Measurements from ENCODE around the gene GHDC. TPM values are rescaled to one million over a fixed set of nuclear protein-coding genes. Genes with fewer than 3 reads are reported as not detected.

The GHDC gene
- total and polyA plus RNA-seq, 2 donors (not counting 3 experiments of a cell fraction or from before 2014, with no cell fraction given), result 9.8 to 11.2 TPM

GRCh38 chr17:42200706-42201457, 6.6 kb upstream of the GHDC start:
- intact Hi-C loops (cut with micrococcal nuclease) (no loop called here), dilution Hi-C loops (cut with MboI; ENCODE audit: extremely low pct_ligation_motif_present, low sequenced_read_pairs) (no loop called here)
- no peaks in the 10 kb centered on the region for H3K9me1 ChIP-seq (replicated peaks; ENCODE audit: control insufficient read depth, extremely low read depth, insufficient read depth, low read length)
- POLR2A ChIA-PET, result no interaction called here
- no peak overlapping the region for H2AFZ ChIP-seq (ENCODE audit: low read depth, low read length)
- TF ChIP-seq MAX (IDR thresholded peaks at IDR 0.05; ENCODE audit: insufficient read depth, insufficient read length) (no peak), GATA2 (IDR thresholded peaks at IDR 0.05; ENCODE audit: insufficient read depth, insufficient read length, low read depth, low read length) (no peak), JUN (IDR thresholded peaks at IDR 0.05; ENCODE audit: borderline replicate concordance, insufficient read depth, insufficient read length, low read depth) (no peak), CTCF (IDR thresholded peaks at IDR 0.05; ENCODE audit: extremely low read depth in 1 of 2, insufficient read depth in 1 of 2, low read depth in 1 of 2, low read length in 2 of 2) (no peak), MYC (IDR thresholded peaks at IDR 0.05; ENCODE audit: low read depth, low read length) (no peak), FOS (IDR thresholded peaks at IDR 0.05; ENCODE audit: borderline replicate concordance, insufficient read depth, low read length) (no peak)
- no peaks in the 10 kb centered on the region for H3K27me3 ChIP-seq (ENCODE audit: control insufficient read depth in 2 of 2, insufficient read depth in 2 of 2, low read length in 2 of 2)
- BruUV-seq (replicated peaks), result TSS peak; percentile 47
- no peak overlapping the region for H3K4me3 ChIP-seq (replicated peaks in 1 of 3; ENCODE audit: insufficient read depth in 1 of 3, low read depth in 1 of 3, low read length in 3 of 3)
- H3K9ac ChIP-seq (replicated peaks; ENCODE audit: extremely low read depth, insufficient read depth, low read length), result no peak overlapping the region
- peaks cover 7 to 20% of the 10 kb centered on the region in 2 experiments for H3K36me3 ChIP-seq (ENCODE audit: control insufficient read depth in 2 of 2, extremely low read depth in 1 of 2, insufficient read depth in 2 of 2, low read length in 2 of 2)
- H3K79me2 ChIP-seq (ENCODE audit: control insufficient read depth, insufficient read depth, low read length), result no peaks in the 10 kb centered on the region
- H4K20me1 ChIP-seq (replicated peaks; ENCODE audit: control insufficient read depth, extremely low read depth, insufficient read depth, low read length), result no peaks in the 10 kb centered on the region
- CTCF ChIA-PET, result interaction anchor here (1.4 to 3.2 kb wide), 2 partner anchors 17 to 22 kb away, joined by 3 to 11 read pairs; no protein-coding TSS in a partner anchor
- DNase-seq (ENCODE audit: low read depth, low spot score) (no peak), FAIRE-seq (no peak)
- no peak overlapping the region for H3K4me2 ChIP-seq (ENCODE audit: insufficient read depth, low read length)
- no peaks in the 10 kb centered on the region for H3K9me3 ChIP-seq (replicated peaks; ENCODE audit: control insufficient read depth, insufficient read depth, low read length)
- H3K4me1 ChIP-seq (ENCODE audit: control insufficient read depth, extremely low read depth, insufficient read depth, low read length), result no peaks in the 10 kb centered on the region
- no peak overlapping the region for H3K27ac ChIP-seq (ENCODE audit: insufficient read depth, low read depth, low read length)

Data from endothelial cell of umbilical vein (primary cell).